Ectodermal cell (in vitro differentiated cells): Measurements from ENCODE around the gene RBPJ.

Experiments used
- H3K27ac ChIP-seq: 2 replicates; pipeline ENCODE4 v1.7.0; 2013; ENCODE audit warnings: mild to moderate bottlenecking, low read depth, low read length; ENCODE audit not compliant: insufficient read depth, poor library complexity, severe bottlenecking
- H3K27me3 ChIP-seq: 2 replicates; pipeline ENCODE4 v1.7.0; 2013; ENCODE audit warnings: mild to moderate bottlenecking, low read length; ENCODE audit not compliant: insufficient read depth, control insufficient read depth, poor library complexity, severe bottlenecking
- H3K36me3 ChIP-seq: one replicate; pipeline ENCODE4 v1.7.0; 2013; ENCODE audit warnings: low read length; ENCODE audit not compliant: control insufficient read depth, insufficient read depth
- H3K4me1 ChIP-seq: one replicate; pipeline ENCODE4 v1.7.0; 2013; ENCODE audit warnings: low read length; ENCODE audit not compliant: control insufficient read depth, insufficient read depth
- H3K4me3 ChIP-seq: 2 replicates; pipeline ENCODE4 v1.7.0; 2013; ENCODE audit warnings: low read depth, low read length, control low read depth; ENCODE audit not compliant: insufficient read depth
- H3K9me3 ChIP-seq: 2 replicates; pipeline ENCODE4 v1.7.0; 2013; ENCODE audit warnings: mild to moderate bottlenecking, low read length, moderate library complexity; ENCODE audit not compliant: control insufficient read depth
- WGBS, 2 experiments: methylation state at CpG; one replicate each; pipeline ENCODE4 v1.1.7; 2013; ENCODE audit warnings: missing lambda C conversion rate in 2 of 2; 5-methylcytosine and 5-hydroxymethylcytosine counted together

RBPJ gene

DNA sequence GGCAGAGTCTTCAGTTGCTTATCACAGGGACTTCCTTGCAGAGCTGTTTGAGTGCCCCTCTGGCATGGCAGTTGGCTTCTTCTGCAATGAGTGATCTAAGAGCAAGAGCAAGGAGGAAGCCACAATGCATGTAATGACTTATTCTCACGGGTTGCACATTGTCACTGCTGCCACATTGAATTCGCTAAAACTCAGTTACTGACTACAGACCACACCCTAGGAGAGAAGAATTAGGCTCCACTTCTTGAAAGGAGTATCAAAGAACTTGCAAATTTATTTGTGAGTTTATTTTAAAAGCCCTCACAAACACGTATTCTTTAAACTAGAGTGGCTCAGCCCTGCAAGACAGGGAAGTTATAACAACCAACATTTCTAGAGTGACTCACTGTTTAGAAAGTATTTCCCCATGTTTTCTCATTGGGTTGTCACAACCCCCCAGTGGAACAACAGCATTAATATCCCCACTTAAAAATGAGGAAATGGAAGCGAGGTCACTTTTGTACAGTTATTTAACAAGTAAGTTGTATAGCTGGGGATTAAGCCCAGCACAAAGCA, 32.4 kb upstream of the RBPJ start:
- no peak overlapping the region for H3K27ac ChIP-seq
- H3K4me1 ChIP-seq: no peaks in the 10 kb centered on the region
- no peaks in the 10 kb centered on the region for H3K27me3 ChIP-seq
- H3K9me3 ChIP-seq: no peaks in the 10 kb centered on the region
- no peaks in the 10 kb centered on the region for H3K36me3 ChIP-seq
- 91 to 96% methylated on average over 3 to 4 of the region's 4 CpGs for WGBS, 2 experiments
- H3K4me3 ChIP-seq: no peak overlapping the region

DNA sequence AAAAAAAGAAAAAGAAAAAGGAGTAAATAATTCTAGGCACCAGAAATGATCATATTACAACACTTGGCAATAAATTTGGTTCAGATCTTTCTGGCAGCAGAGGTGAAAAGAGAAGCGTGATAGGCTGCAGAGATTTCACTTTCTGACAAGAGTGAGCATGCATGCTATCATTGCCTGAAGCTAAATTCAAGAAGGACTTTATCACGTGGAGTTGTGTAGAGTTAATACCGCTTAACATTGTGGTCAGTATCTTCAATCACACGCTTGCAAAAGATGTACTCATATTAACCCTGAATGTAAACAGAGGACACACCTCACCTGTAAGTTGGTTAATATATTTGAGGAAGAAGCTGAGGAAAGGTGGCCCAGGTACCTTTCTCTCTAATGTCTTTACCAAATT, 31.4 kb upstream of the RBPJ start:
- no peaks in the 10 kb centered on the region for H3K4me1 ChIP-seq
- no peak overlapping the region for H3K4me3 ChIP-seq
- no peak overlapping the region for H3K27ac ChIP-seq
- no peaks in the 10 kb centered on the region for H3K36me3 ChIP-seq
- WGBS, 2 experiments: 92 to 96% methylated on average over 4 of the region's 4 CpGs
- no peaks in the 10 kb centered on the region for H3K27me3 ChIP-seq
- H3K9me3 ChIP-seq: no peaks in the 10 kb centered on the region

- H3K27ac ChIP-seq: no peak overlapping the region
- no peaks in the 10 kb centered on the region for H3K9me3 ChIP-seq
- no peaks in the 10 kb centered on the region for H3K27me3 ChIP-seq
- H3K4me1 ChIP-seq: no peaks in the 10 kb centered on the region
- no peak overlapping the region for H3K4me3 ChIP-seq
- H3K36me3 ChIP-seq: no peaks in the 10 kb centered on the region
- 93 to 95% methylated on average over 3 of the region's 3 CpGs for WGBS, 2 experiments
Measured at GRCh38 chr4:26290321-26290720, 30.5 kb upstream of the RBPJ start.

DNA sequence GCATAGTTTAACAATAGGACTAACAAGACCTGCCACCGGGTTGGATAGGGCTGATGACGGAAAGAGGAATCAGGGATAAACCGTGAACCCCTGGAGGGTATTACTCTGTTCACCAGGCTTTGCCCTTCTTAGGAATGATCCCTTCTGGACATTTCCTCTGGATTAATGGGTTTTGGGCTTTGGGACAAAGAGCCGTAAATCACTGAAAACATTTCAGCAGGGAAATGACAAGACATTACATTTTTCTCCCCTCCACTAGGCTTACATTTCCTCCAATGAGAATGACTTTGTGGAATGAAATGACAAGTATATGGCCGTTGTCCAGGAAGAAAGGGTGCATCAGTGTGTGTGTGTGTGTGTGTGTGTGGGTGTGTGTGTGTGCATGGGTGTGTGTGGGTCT, 25.9 kb upstream of the RBPJ start:
- Histone ChIP-seq H3K27ac (no peak overlapping the region), H3K27me3 (no peaks in the 10 kb centered on the region), H3K4me3 (no peak overlapping the region), H3K4me1 (peaks cover 11% of the 10 kb centered on the region), H3K9me3 (no peaks in the 10 kb centered on the region), H3K36me3 (no peaks in the 10 kb centered on the region)
- 79 to 86% methylated on average over 4 to 5 of the region's 5 CpGs for WGBS, 2 experiments

DNA sequence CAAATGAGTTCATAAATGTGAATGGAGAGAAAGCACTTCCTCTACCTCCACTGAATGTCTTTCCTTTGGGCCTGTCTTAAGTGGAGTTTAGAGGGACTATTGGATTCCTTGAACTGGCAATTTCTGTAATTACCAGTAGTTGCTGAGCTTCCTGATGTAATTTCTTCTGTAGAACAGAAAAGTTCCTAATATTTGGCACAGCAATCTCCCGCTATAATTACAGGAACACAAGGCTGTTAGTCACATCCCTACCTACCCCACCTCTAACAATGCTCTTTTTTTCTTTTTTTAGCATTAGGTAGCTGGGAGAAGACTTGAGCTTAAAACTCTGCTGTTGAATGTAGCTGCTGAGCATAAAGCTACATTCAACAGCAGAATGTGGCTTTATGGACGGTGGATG, 24.8 kb upstream of the RBPJ start:
- Histone ChIP-seq H3K4me1 (peaks cover 15% of the 10 kb centered on the region), H3K9me3 (no peaks in the 10 kb centered on the region), H3K27me3 (no peaks in the 10 kb centered on the region), H3K4me3 (no peak overlapping the region), H3K27ac (no peak overlapping the region), H3K36me3 (no peaks in the 10 kb centered on the region)
- 92 to 95% methylated on average over 2 of the region's 2 CpGs for WGBS, 2 experiments

- Histone ChIP-seq H3K36me3 (no peaks in the 10 kb centered on the region), H3K4me1 (peaks cover 15% of the 10 kb centered on the region), H3K9me3 (no peaks in the 10 kb centered on the region), H3K27ac (no peak overlapping the region), H3K27me3 (no peaks in the 10 kb centered on the region), H3K4me3 (no peak overlapping the region)
- 93 to 96% methylated on average over 2 to 4 of the region's 4 CpGs for WGBS, 2 experiments
Measured at GRCh38 chr4:26296514-26296913, 24.3 kb upstream of the RBPJ start.

DNA sequence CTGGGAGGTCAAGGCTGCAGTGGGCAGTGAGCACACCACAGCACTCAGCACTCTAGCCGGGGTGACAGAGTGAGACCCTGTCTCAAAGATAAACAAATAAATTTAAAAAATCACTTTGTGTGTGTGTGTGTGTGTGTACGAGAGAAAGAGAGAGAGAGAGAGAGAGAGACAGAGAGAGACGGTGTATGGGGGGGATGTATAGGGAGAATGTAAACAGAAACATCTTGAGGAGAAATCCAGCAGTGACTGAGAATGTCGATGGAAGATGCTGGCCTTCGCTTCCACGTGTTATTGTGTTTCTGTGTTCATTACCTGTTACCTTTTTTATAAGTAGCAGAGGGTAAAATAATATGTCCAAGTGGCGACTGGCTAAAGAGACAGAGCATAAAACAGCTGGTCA, 23.6 kb upstream of the RBPJ start:
- Histone ChIP-seq H3K36me3 (no peaks in the 10 kb centered on the region), H3K4me1 (peaks cover 15% of the 10 kb centered on the region), H3K4me3 (no peak overlapping the region), H3K27me3 (no peaks in the 10 kb centered on the region), H3K9me3 (no peaks in the 10 kb centered on the region), H3K27ac (no peak overlapping the region)
- WGBS, 2 experiments: 83 to 89% methylated on average over 7 of the region's 7 CpGs

DNA sequence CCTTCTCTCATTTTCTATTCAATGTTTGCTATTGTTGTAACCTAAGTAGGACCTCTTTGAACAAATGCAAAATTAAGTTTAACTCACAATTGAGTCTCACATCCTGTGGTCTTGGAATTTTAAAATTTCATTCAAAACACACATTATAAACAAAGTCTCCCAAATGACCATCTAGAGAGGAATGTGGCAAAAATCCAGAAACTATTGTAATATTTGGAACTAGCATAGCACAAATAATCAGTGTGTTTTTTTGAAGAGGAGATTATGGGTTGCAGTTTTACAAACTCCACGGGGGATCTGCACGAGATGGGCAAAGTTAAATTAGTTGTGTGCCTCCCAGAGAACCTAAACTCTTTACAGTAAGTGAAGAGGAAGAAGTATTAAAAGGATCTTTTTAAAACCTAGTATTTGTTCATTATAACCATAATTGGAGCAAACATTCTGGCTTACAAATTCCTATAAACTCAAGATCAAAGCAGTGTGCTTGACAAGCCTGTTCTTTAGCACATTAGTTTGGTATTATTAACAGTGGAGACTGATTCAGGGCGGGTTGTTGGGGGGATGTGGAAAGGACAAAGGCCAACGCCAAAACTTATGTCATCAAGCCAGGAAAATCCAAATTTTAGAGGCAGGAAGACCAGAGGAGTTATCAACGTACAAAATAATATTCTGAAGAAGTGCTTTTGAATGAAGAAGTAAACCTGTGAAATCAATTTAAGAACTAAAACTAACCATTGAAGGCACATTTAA, 22.4 kb upstream of the RBPJ start:
- Histone ChIP-seq H3K36me3 (no peaks in the 10 kb centered on the region), H3K27me3 (no peaks in the 10 kb centered on the region), H3K4me1 (peaks cover 15% of the 10 kb centered on the region), H3K27ac (no peak overlapping the region), H3K4me3 (no peak overlapping the region), H3K9me3 (no peaks in the 10 kb centered on the region)
- 20 to 24% methylated on average over 4 to 5 of the region's 5 CpGs for WGBS, 2 experiments

DNA sequence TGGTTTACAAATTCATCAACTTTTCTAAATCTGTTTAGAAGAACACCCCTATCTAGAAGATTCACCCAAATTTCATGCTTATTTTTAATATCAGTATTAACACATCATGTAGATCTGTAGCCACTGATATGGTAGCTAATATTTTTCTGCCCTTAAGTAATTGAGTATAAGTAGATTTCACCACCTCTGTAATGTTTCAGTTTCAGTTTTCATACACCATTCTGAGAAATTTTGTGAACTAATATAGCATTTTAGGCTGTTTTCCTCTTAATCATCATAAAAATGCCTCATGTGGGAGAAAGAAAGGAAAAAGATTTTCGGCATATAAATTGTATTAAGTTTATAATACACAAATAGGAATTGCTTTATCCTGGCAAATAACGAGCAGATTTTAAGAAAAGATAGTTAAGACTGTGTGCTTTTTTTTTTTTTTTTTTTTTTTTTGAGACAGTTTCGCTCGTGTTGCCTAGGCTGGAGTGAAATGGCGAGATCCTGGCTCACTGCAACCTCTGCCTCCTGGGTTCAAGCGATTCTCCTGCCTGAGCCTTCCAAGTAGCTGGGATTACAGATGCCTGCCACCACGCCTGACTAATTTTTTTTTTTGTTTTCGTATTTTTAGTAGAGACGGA, 21.4 kb upstream of the RBPJ start:
- 83 to 89% methylated on average over 8 of the region's 9 CpGs for WGBS, 2 experiments
- H3K4me1 ChIP-seq: peaks cover 15% of the 10 kb centered on the region
- H3K4me3 ChIP-seq: no peak overlapping the region

More for the DNA sequence above, 21.4 kb upstream of the RBPJ start:
- no peaks in the 10 kb centered on the region for H3K9me3 ChIP-seq
- no peaks in the 10 kb centered on the region for H3K36me3 ChIP-seq
- H3K27me3 ChIP-seq: no peaks in the 10 kb centered on the region
- H3K27ac ChIP-seq: no peak overlapping the region
